HG02938 (cell line): ENCODE data around the gene RSPH6A.
"Not testable (repeated sequence)": the region's sequence is repeated elsewhere in the genome, so short reads cannot be mapped to it uniquely, and the experiment has no call there.

ENCODE experiments used
- ATAC-seq: cut with Tn5 transposase; IDR thresholded peaks from one replicate; pipeline ENCODE4 v1.9.1; 2021; ENCODE audit warnings: mild to moderate bottlenecking, moderate library complexity; ENCODE audit not compliant: unreplicated experiment

The RSPH6A gene

DNA sequence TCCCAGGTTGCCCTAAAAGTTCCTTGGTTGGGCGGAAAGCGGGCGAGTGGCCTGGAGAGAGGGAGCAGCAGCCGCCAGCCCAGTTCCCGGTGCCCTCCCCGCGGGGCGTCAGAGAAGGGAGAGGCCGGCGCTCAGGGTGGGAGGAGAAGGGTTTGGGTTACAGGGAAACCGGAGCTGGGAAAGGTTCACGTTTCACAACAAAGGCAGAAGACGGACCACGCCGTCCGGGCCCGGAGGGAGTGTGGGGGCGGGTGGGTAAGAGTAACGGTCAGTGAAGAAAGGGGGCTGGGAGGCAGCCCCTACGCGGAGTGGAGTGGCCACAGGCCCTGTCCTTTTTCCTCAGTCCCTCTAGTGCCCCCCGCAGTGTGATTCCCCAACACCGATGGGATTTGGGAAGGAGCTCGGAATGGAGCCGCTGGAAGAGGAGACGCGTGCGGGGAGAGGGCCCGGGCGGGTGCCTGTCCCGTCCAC is 47.7 kb downstream of the RSPH6A start:
- no peak for ATAC-seq

DNA sequence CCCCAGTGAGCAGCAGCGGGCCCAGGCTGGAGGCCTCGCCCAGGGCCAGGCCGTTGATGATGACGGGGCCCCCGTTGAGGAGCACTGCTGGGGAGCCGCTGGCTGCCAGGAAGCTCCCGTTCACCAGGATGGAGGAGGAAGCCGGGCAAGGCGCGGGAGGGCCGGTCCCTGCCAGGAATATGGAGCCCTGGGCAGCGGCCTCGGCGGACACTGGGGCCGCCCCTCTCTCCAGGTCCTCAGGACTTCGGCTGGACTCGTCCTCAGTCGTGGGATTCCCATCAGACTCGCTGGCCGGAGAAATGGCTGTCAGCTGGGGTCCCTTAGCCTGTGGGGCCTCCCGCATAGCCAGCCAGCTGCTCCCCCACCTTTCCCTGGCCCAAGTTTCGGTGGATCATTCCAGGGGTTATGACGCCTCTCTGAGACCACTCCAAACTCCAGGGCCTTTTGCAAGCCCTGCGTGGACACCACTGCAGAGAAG is 48.2 kb downstream of the RSPH6A start:
- no peak for ATAC-seq

DNA sequence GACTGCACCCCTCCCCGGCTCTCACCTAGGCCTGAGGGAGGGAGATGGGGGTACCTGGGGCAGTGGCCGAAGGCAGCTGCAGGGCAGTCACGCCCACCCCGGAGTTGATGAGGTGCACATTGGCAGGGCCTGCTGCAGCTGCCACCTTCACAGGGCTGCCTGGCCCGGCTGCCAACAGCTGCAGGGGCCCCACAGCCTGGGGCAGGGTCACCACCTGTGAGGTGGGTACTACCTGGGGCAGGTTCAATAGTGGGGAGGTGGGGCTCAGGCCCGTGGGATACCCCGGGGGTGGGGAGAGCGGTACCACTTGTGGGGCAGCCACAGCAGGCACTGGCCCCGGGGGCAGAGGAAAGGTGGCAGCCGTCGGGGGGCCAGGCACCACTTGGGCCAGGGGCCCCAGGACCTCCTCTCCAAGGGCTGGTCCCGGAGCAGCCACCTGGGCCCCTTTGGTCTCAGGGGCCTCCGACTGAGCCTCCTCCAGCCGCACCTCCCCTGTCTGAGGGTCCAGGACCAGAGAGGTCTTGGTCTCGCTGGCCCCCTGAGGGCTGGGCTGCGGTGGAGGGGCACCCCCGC is 48.7 kb downstream of the RSPH6A start:
- no peak for ATAC-seq

DNA sequence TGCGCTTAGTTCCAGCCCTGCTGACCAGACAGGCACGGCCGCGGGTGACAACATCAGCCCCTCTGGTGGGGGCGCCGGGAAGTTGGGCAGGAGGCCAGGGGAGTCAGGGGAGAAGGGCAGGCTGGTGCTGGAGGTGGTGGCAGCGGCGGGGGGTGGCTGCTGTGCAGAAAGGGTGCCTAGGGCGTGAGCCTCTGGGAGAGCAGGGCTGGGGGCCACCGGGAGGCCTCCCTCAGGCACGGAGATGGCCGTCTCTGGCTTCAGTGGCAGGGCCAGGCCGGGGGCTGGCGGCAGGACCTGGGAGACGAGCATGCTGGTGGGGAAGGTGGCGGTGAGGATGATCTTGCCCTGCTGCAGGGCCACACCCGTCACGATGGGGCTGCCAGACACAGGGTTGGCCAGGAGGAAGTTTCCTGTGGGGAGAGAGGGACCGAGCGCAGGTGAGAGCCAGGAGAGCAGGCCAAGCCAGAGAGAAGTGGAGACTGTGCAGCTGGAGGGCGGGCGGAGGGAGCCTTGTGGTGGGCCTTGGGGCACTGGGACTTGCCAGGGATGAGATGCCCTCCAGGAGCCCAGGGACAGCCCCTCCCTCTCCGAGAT is 49.3 kb downstream of the RSPH6A start:
- no peak for ATAC-seq

DNA sequence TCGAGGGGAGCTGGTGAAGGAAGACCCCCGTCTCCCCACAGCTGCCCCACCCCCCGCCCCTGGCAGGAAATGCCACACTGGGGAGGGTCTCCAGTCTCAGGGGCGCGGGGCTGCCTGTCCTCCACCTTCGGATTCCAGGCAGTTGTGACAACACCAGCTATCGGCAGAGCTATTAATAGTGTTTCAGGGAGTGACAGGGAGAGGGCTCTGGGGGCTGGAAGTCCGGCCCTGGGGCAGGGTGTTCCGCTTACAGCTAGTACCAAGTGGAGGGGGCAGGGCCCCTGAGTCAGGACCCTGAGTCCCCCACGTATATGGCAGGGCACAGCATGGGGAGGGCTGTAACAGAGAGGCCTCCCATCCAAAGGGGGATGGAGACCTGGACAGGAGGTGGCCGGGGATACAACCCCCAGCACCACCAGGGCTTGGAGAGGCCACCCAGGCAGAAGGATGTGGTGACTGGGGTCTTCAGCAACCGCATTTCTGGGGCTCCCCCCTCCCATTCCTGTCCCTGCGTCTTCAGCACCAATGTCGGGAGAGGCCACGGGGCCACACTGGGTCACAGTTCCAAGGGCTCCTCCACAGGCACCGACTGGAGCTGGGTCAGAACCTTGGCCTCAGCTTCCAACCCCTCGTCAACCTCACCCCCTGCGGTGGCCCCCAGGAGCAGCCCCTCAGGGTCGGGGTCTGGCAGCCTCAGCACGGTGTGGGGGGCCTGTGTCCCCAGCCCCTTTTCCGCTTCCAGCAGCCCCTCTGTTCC is 50.0 kb downstream of the RSPH6A start:
- no peak for ATAC-seq

DNA sequence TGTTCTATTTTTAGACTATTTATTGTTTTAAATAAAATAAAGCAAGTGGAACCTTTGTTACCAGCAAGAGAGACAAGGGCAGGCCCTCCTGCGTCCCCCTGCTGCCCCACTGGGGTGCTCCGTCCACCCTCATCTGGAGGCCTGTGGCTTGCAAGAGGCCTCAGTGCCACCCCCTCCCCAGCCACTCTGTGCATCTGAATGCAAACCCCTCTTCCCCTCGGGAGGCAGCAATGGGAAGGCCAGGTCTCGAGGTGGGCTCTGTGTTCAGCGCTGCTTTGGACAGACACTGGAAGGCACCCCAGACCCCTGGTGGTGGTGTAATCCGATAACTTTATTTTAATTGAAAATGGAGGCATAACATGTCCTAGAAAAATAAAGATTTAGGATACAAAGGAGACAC is 50.6 kb downstream of the RSPH6A start:
- no peak for ATAC-seq

DNA sequence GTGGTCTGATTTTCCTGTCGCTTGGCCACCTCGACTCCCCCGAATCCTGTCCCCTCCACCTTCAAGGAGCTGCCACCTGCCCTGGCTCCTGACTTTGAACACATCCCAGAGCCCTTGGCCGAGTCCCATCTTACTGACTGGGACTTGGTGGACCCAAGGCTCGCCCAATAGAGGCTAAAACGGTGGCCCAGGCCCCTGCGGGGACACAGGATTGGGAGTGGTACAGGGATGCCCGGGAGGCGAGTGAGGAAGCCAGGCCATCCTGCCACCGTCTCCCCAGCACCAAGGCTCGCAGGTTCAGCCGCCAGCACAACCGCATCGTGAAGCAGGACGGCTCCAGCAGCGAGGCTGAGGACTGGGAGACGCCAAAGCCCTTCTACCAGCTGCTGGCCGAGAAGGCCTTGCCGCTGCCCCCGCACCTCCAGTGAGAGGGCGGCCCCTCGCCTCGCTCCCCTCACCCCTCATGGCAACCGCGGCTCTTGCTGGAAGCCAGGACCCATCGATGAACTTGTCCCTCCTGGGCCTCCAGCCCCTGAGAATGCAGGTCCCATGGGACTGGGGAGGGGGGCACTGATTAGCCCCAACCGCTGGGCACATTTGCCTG is 51.3 kb downstream of the RSPH6A start:
- ATAC-seq = no peak

DNA sequence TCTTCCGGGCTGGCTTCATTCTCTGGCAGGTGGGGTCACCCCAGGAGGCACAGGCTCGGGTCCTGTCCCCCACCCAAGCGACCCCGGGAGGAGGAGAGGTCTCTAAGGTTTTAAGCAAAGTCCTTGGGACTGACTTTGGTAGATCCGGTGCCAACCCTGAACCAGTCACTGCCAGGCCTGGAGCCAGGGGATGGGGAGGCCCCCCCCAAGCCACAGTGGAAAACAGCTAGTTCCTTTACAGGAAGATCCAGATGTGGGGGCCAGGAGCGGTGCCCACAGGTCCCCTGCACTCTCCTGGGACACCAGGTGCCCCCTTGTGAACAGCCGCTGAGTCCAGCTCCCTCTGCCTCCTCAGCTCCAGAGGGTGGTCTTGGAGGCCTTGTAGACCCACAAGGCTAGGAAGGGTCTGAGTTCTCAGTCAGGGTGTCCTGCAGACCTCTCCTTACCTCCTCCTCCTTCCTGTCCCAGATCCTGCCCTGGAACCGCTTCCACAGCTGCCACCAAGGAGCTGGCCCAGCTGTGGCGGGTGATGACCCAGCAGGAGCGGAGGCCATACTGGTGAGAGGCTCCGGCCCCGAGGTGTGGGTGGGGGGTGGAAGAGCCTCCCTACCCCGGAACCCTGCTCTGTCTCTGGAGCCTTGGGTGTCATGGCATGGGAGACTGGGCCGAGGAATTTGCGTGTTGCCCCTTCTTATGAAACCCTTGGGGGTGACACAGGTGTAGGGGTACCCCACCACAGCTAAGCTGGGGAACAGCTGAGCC is 52.1 kb downstream of the RSPH6A start:
- ATAC-seq = no peak

DNA sequence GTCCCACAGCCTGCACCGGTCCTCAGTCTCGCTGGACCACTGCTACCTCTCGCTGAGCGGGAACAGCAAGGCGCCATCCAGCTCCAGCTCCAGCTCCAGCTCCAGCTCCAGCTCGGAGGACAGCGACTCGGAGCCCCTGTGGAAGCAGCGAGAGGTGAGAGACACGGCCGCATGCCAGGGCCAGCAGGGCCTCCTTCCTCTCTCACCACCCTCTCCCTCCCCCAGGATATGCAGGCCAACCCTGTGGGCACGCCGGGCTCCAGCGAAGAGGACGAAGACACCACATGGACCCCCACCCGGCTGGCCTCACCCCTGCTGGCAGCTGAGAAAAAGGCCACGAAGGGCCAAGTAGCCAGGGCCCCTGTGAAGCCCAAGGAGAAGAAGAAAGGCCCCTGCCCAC is 53.4 kb downstream of the RSPH6A start:
- no peak for ATAC-seq

DNA sequence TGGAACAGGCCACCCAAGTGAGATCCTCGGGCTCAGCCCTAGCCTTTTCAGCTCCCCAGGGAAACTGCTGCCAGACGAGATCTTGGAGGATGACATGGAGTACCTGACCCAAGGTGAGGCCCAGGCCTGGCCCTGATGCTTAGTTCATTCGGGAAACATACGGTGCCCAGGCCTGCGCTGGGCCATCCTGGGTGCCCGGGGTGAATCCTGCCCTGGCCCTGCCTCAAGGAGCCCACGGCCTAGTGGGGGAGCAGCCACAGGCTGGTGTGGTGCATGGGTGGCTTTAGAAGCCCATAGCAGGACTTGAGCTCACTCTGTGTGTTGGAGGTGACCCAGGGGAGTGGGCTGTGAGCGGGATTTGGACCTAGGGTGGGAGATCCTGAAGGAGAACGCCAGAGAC is 56.2 kb downstream of the RSPH6A start:
- no peak for ATAC-seq

DNA sequence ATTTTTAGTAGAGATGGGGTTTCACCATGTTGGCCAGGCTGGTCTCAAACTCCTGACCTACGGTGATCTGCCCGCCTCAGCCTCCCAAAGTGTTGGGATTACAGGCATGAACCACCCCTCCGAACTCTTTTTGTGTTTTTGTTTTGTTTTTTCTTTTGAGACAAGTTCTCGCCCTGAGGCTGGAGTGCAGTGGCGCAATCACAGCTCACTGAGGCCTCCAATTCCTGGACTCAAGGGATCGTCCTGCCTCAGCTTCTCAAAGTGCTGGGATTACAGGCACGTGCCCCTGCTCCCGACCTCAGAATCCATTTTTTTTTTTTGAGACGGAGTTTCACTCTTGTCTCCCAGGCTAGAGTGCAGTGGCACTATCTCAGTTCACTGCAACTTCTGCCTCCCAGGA is 57.4 kb downstream of the RSPH6A start:
- no peak for ATAC-seq

DNA sequence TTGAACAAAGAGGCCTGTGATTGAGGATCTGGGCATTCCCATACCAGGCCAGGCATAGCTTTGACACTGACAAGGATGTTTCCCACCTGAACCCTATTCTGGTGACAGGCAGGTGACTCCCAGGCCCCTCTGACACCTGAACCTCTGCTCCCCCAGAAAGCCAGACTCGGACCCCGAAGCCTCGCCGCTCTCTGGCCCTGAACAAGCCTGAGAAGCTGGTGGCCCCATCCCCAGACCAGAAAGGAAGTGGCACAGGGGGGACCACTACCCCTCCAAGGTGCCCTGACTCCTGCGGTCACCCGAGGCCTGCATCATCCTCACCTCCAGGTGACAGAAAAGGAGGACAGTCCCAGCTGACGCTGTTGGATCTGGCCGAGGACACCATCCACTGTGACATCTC is 60.8 kb downstream of the RSPH6A start:
- no peak for ATAC-seq

DNA sequence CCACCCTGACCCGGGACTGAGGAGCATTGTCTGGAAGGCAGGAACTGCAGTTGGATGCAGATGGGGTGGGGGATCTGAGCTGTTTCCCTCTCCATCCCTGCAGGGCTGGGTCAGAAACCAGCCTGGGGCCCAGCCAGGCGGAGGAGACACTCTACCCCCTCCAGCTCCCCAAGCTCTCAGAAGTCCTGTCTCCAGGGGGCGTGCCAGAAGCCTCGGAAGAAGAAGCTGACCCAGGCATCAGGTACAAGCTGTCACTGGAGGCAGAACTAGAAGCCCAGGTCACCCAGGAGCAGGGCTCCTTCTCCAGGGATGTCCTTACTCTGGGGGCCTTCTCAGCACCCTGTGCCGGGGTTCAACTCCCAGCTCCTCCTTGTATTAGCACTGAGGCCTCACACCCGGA is 61.6 kb downstream of the RSPH6A start:
- ATAC-seq = no peak

DNA sequence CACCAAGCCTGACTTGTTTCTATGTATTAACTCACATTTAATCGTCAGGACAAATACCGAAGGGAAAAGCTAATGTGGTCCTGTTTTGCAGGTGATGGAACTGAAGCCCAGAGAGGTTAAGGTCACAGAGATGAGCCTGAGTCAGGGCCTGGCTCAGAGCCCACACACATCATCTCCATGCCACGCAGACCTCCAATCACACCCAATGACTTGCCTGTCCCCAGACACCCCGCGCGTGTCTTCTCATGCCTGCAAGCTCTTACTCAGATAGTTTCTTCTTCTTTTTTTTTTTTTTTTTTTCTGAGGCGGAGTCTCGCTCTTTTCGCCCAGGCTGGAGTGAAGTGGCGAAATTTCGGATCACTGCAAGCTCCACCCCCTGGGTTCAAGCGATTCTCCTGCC is 62.5 kb downstream of the RSPH6A start:
- no peak for ATAC-seq

DNA sequence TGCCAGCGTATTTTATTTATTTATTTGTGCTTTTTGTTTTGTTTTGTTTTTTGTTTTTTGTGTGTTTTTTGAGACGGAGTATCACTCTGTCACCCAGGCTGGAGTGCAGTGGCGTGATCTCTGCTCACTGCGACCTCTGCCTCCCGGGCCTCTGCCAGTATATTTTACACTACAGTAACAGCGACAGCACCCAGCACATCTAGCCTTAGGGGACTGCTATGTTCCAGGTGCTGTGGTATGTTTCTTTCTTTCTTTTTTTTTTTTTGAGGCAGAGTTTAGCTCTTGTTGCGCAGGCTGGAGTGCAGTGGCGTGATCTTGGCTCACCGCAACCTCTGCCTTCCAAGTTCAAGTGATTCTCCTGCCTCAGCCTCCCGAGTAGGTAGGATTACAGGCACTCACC is 63.6 kb downstream of the RSPH6A start:
- not testable (repeated sequence) for ATAC-seq

DNA sequence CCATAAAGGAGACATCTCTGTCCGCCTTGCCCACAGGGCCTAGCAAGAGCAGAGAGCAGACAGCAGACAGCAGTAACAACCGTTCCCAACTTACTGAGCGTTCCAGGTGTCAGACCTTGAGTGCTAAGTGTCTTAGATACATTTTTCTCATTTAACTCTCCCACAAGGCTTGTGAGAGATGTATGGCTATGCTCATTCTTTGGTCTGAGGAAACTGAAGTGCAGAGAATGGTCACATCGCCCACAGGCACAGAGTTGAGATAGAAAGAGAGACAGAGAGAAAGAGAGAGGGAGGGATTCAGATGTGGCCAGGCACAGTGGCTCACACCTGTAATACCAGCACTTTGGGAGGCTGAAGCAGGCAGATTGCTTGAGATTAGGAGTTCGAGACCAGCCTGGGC is 67.6 kb downstream of the RSPH6A start:
- ATAC-seq = no peak

DNA sequence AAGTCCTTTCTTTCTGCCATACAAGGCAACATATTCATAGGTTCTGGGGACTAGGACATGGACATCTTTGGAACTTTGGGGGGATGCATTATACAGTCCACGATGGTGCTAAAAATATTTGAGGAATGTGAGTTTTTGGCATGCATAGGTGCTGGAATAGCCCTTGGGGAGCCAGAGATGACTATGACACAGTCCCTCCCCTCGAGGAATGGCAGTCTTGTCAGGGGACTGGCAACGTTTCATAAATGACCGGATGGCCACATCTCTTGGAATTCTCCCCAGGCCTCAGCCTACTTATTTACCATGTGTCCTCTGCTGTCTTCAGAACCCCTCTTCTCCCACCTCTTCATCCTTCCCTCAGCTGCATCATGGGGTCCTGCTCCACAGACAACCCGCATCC is 68.2 kb downstream of the RSPH6A start:
- no peak for ATAC-seq
